Liver (tissue), 9 donors: ENCODE measurements around the gene DNAJC9. TPM values are rescaled to one million over a fixed set of nuclear protein-coding genes. Genes with fewer than 3 reads are reported as not detected.

Experiments
- DNase-seq: peaks from one replicate; pipeline ENCODE4 v3.0.0-alpha.2; 2017; ENCODE audit warnings: low spot score
- H3K27ac ChIP-seq, 2 donors: one replicate each; pipeline ENCODE4 v1.7.0; 2013; ENCODE audit warnings: inconsistent platforms in 2 of 2, low read length in 2 of 2, control low read depth in 1 of 2, low read depth in 1 of 2, mild to moderate bottlenecking in 1 of 2
- H3K27me3 ChIP-seq, 4 donors: one replicate each; pipeline versions ENCODE4 v1.6.1 to v1.7.0; 2013; ENCODE audit warnings: low read length in 3 of 4, inconsistent platforms in 1 of 4, mild to moderate bottlenecking in 1 of 4, moderate library complexity in 1 of 4; ENCODE audit not compliant: control insufficient read depth in 4 of 4, insufficient read depth in 4 of 4
- H3K36me3 ChIP-seq, 4 donors: one replicate each; pipeline versions ENCODE4 v1.6.1 to v1.7.0; 2013; ENCODE audit warnings: low read length in 3 of 4, mild to moderate bottlenecking in 3 of 4, low read depth in 1 of 4, moderate library complexity in 1 of 4; ENCODE audit not compliant: control insufficient read depth in 4 of 4, insufficient read depth in 3 of 4
- H3K4me1 ChIP-seq, 4 donors: one replicate each; pipeline versions ENCODE4 v1.6.1 to v1.7.0; 2013; ENCODE audit warnings: low read length in 3 of 4, mild to moderate bottlenecking in 3 of 4, moderate library complexity in 1 of 4; ENCODE audit not compliant: control insufficient read depth in 4 of 4, insufficient read depth in 4 of 4
- H3K4me3 ChIP-seq, 3 donors: one replicate each; pipeline versions ENCODE4 v1.6.1 to v1.7.0; 2013; ENCODE audit warnings: low read length in 3 of 3, control low read depth in 1 of 3, low read depth in 1 of 3, mild to moderate bottlenecking in 1 of 3
- H3K9ac ChIP-seq, 2 donors: one replicate each; pipeline ENCODE4 v1.7.0; 2013; ENCODE audit warnings: low read length in 2 of 2, mild to moderate bottlenecking in 2 of 2, moderate library complexity in 2 of 2, control low read depth in 1 of 2, low read depth in 1 of 2
- H3K9me3 ChIP-seq, 4 donors: one replicate each; pipeline versions ENCODE4 v1.6.1 to v1.7.0; 2013; ENCODE audit warnings: low read length in 3 of 4; ENCODE audit not compliant: control insufficient read depth in 4 of 4
- CTCF ChIP-seq: fragments of 150-350 bp; IDR thresholded peaks from 2 replicates; pipeline ENCODE4 v1.5.1; 2017; ENCODE audit warnings: improper control_type of control experiment, low read depth, low read length; ENCODE audit not compliant: missing input control
- EGR1 ChIP-seq, 2 donors: IDR thresholded peaks; 2 replicates each; pipeline ENCODE4 v1.6.1; 2016 to 2018; ENCODE audit warnings: antibody characterized with exemption in 2 of 2, low read depth in 2 of 2
- FOXA1 ChIP-seq: IDR thresholded peaks from 2 replicates; pipeline ENCODE4 v1.6.1; 2016; ENCODE audit warnings: antibody characterized with exemption
- FOXA2 ChIP-seq: IDR thresholded peaks from 2 replicates; pipeline ENCODE4 v1.6.1; 2016; ENCODE audit warnings: antibody characterized with exemption
- GABPA ChIP-seq, 2 donors: IDR thresholded peaks in 1 of 2; conservative IDR thresholded peaks in 1 of 2; 2 replicates each; pipeline ENCODE4 v1.6.1; 2016; ENCODE audit warnings: antibody characterized with exemption in 2 of 2, mild to moderate bottlenecking in 1 of 2, moderate library complexity in 1 of 2
- HNF4A ChIP-seq, 2 donors: conservative IDR thresholded peaks; 2 replicates each; pipeline ENCODE4 v1.6.1; 2016; ENCODE audit warnings: antibody characterized with exemption in 2 of 2, mild to moderate bottlenecking in 2 of 2
- JUND ChIP-seq, 2 donors: IDR thresholded peaks; 2 replicates each; pipeline ENCODE4 v1.6.1; 2016; ENCODE audit warnings: antibody characterized with exemption in 2 of 2
- NR2F2 ChIP-seq: IDR thresholded peaks from 2 replicates; pipeline ENCODE4 v1.6.1; 2016; ENCODE audit warnings: antibody characterized with exemption
- RAD21 ChIP-seq, 2 donors: IDR thresholded peaks; 2 replicates each; pipeline ENCODE4 v1.6.1; 2016; ENCODE audit warnings: antibody characterized with exemption in 2 of 2, mild to moderate bottlenecking in 2 of 2
- REST ChIP-seq: IDR thresholded peaks from 2 replicates; pipeline ENCODE4 v1.6.1; 2016; ENCODE audit warnings: antibody characterized with exemption, mild to moderate bottlenecking
- RXRA ChIP-seq, 2 donors: IDR thresholded peaks; 2 replicates each; pipeline ENCODE4 v1.6.1; 2017 to 2018; ENCODE audit warnings: antibody characterized with exemption in 2 of 2, mild to moderate bottlenecking in 1 of 2
- SP1 ChIP-seq: IDR thresholded peaks from 2 replicates; pipeline ENCODE4 v1.6.1; 2018; ENCODE audit warnings: antibody characterized with exemption, mild to moderate bottlenecking
- YY1 ChIP-seq: IDR thresholded peaks from 2 replicates; pipeline ENCODE4 v1.6.1; 2016; ENCODE audit warnings: antibody characterized with exemption, mild to moderate bottlenecking
- WGBS: extraction: QIAGEN DNeasy Blood & Tissue Kit; methylation state at CpG from one replicate; pipeline ENCODE4 v1.1.7; 2013; 5-methylcytosine and 5-hydroxymethylcytosine counted together
- polyA plus RNA-seq, 2 donors: library from polyadenylated mRNA; stranded (reverse) in 1 of 2; unstranded in 1 of 2; fragments of 200-250 nt in 1 of 2; fragments of >200 nt in 1 of 2; fragmentation: Nextera tagmentation in 1 of 2; extraction: Ambion mirVana in 1 of 2; gene quantifications; one replicate each; pipeline versions ENCODE4 v1.2.1 to v1.2.3, GENCODE V29; 2013 to 2015
- total RNA-seq, 2 donors: library from RNA; depleted of rRNA; stranded (reverse); fragments of >200 nt; gene quantifications; one replicate each; pipeline ENCODE4 v1.2.3, GENCODE V29; 2014
- TF ChIP-seq, protein P1 (sequence below): IDR thresholded peaks from 2 replicates; pipeline ENCODE4 v1.6.1; 2016; ENCODE audit warnings: antibody characterized with exemption
- TF ChIP-seq, protein P2 (sequence below): IDR thresholded peaks from 2 replicates; pipeline ENCODE4 v1.6.1; 2016; ENCODE audit warnings: antibody characterized with exemption
- donor health status: healthy.
- donor health status: healthy.
- donor health status: healthy.
- donor health status: healthy.
- donor health status: healthy.

The DNAJC9 gene
- total and polyA plus RNA-seq, 4 donors = 4.1 to 45.5 (median 9.9) TPM

DNA sequence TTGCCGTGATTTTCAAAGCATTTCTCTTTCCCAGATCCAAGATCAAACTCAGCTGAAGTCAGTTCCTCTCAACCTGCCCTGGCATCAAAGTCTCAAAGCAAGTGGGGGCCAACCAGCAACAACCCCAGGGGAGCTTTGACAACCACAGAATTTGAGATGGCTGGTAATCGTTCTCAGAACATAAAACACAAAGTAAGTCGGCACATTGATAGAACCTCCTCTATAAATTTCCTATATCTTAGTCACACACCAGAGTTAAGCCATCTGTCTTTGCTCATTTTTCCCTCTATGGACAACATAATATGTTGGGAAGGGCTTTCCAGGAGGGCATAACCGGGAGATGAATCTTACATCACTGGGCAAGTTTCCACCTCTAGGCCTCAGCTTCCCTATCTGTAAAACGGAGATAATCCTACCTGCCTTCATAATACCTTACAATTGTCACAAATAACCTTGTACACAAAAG, 1.2 kb upstream of the DNAJC9 start:
- Histone ChIP-seq H3K27ac (no peak overlapping the region), H3K9ac (no peak overlapping the region), H3K9me3 (no peaks in the 10 kb centered on the region), H3K4me1 (peaks cover 8 to 46% (median 40%) of the 10 kb centered on the region in 4 donors), H3K4me3 (no peak overlapping the region), H3K27me3 (no peaks in the 10 kb centered on the region), H3K36me3 (peaks cover 3 to 9% (median 8%) of the 10 kb centered on the region in 4 donors)
- WGBS = 86% methylated on average over 5 of the region's 5 CpGs
- DNase-seq = no peak
- TF ChIP-seq SP1 (no peak), CTCF (no peak), GABPA (IDR thresholded peaks at IDR 0.05 in 1 of 2, conservative IDR thresholded peaks at IDR 0.05 in 1 of 2) (no peak), REST (no peak), YY1 (no peak), FOXA1 (no peak), HNF4A (conservative IDR thresholded peaks at IDR 0.05) (no peak), FOXA2 (no peak)
- TF ChIP-seq, protein P1, sequence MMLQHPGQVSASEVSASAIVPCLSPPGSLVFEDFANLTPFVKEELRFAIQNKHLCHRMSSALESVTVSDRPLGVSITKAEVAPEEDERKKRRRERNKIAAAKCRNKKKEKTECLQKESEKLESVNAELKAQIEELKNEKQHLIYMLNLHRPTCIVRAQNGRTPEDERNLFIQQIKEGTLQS = no peak
- TF ChIP-seq, protein P2, sequence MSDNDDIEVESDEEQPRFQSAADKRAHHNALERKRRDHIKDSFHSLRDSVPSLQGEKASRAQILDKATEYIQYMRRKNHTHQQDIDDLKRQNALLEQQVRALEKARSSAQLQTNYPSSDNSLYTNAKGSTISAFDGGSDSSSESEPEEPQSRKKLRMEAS = no peak

- Histone ChIP-seq H3K36me3 (peaks cover 3 to 13% (median 9%) of the 10 kb centered on the region in 4 donors), H3K27me3 (no peaks in the 10 kb centered on the region), H3K27ac (peak overlapping the region; percentile 45 to 71), H3K9ac (peak overlapping the region in 1 of 2 donors; percentile 49), H3K4me3 (peak overlapping the region; percentile 78 to 92 (median 83)), H3K9me3 (no peaks in the 10 kb centered on the region), H3K4me1 (peaks cover 8 to 41% (median 37%) of the 10 kb centered on the region in 4 donors)
- DNase-seq = no peak
- TF ChIP-seq JUND (IDR thresholded peaks at IDR 0.05) (no peak), YY1 (no peak), RXRA (IDR thresholded peaks at IDR 0.05) (no peak), SP1 (no peak), EGR1 (IDR thresholded peaks at IDR 0.05; ENCODE audit: low read depth in 2 of 2) (no peak), FOXA2 (no peak), NR2F2 (no peak), HNF4A (conservative IDR thresholded peaks at IDR 0.05) (no peak), RAD21 (IDR thresholded peaks at IDR 0.05) (no peak)
- WGBS = 22% methylated on average over 4 of the region's 4 CpGs
These were observed 629 bp upstream of the DNAJC9 start for GRCh38 chr10:73247509-73248258.
